PFSK-1 (cell line): ENCODE data around the gene RANBP3.

Experiments
- FOXP2 ChIP-seq: optimal IDR thresholded peaks from 2 replicates; pipeline ENCODE3; 2011; ENCODE audit warnings: borderline replicate concordance, control low read depth, inconsistent platforms; ENCODE audit not compliant: insufficient read depth; ENCODE audit errors: extremely low read length, extremely low read depth
- POLR2AphosphoS5 ChIP-seq: IDR thresholded peaks from 2 replicates; pipeline ENCODE4 v1.6.1; 2012; ENCODE audit warnings: low read depth, mild to moderate bottlenecking, control low read depth, low read length, moderate library complexity
- SIN3A ChIP-seq: IDR thresholded peaks from 2 replicates; pipeline ENCODE4 v1.6.1; 2012; ENCODE audit warnings: mild to moderate bottlenecking, low read length, moderate library complexity, borderline replicate concordance; ENCODE audit not compliant: insufficient read depth
- TAF1 ChIP-seq: IDR thresholded peaks from 2 replicates; pipeline ENCODE4 v1.6.1; 2012; ENCODE audit warnings: low read length, control low read depth, borderline replicate concordance; ENCODE audit not compliant: insufficient read depth
- TF ChIP-seq, protein P1 (sequence below), 2 experiments: IDR thresholded peaks; 2 replicates each; pipeline versions ENCODE4 v1.6.1 to v1.8.0; 2011 to 2012; ENCODE audit warnings: low read depth in 2 of 2, low read length in 2 of 2, control low read depth in 1 of 2, inconsistent platforms in 1 of 2, mild to moderate bottlenecking in 1 of 2, moderate library complexity in 1 of 2; ENCODE audit not compliant: insufficient read depth in 1 of 2

Gene RANBP3

GRCh38 chr19:5899728-5900526 is 78.0 kb downstream of the RANBP3 start:
- no peak for TF ChIP-seq FOXP2
- no peak for TF ChIP-seq POLR2AphosphoS5
- TF ChIP-seq, protein P1, sequence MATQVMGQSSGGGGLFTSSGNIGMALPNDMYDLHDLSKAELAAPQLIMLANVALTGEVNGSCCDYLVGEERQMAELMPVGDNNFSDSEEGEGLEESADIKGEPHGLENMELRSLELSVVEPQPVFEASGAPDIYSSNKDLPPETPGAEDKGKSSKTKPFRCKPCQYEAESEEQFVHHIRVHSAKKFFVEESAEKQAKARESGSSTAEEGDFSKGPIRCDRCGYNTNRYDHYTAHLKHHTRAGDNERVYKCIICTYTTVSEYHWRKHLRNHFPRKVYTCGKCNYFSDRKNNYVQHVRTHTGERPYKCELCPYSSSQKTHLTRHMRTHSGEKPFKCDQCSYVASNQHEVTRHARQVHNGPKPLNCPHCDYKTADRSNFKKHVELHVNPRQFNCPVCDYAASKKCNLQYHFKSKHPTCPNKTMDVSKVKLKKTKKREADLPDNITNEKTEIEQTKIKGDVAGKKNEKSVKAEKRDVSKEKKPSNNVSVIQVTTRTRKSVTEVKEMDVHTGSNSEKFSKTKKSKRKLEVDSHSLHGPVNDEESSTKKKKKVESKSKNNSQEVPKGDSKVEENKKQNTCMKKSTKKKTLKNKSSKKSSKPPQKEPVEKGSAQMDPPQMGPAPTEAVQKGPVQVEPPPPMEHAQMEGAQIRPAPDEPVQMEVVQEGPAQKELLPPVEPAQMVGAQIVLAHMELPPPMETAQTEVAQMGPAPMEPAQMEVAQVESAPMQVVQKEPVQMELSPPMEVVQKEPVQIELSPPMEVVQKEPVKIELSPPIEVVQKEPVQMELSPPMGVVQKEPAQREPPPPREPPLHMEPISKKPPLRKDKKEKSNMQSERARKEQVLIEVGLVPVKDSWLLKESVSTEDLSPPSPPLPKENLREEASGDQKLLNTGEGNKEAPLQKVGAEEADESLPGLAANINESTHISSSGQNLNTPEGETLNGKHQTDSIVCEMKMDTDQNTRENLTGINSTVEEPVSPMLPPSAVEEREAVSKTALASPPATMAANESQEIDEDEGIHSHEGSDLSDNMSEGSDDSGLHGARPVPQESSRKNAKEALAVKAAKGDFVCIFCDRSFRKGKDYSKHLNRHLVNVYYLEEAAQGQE (IDR thresholded peaks at IDR 0.05; ENCODE audit: insufficient read depth in 1 of 2, low read depth in 2 of 2, low read length in 2 of 2), result no peak
- no peak for TF ChIP-seq SIN3A
- TF ChIP-seq TAF1, result no peak

DNA sequence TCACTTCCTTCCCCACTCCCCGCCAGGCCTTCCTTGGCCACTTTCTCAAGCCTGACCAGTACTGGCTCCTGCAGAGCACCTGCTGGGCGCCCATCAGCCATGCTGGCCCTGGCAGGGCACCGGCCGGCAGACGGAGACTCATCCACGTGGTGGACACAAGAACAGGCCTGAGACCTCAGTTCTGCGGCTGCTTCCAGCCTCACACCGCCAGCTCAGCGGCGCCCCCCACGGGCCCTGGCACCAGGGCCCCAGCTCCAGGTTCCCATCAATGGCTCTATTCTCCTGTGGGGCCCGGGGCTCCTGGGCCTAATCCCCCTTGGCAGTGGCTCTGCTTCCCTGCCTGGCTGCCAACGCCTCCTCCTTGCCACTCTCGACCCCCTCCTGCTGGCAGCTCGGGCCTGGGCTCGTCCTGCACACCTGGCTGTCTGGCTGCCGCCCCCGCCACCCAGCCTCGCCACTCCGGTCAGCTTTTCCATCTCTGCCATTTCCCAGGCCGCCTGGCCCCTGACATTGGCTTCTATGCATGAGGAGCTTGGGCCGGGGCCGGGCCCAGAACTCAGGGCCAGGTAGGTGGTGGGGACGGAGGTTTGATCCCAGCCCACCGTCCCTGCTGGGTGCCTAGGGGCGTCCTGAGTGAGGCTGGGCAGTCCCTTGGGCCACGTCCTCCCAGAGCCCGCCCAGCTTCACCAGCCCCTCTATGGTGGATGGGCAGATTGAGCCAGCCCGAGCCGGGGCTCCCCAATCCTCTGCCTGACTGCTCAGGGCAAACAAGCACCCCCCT is 80.6 kb downstream of the RANBP3 start:
- no peak for TF ChIP-seq FOXP2
- TF ChIP-seq, protein P1 (IDR thresholded peaks at IDR 0.05; ENCODE audit: insufficient read depth in 1 of 2, low read depth in 2 of 2, low read length in 2 of 2), result no peak
- no peak for TF ChIP-seq TAF1
- TF ChIP-seq POLR2AphosphoS5, result no peak
- no peak for TF ChIP-seq SIN3A

DNA sequence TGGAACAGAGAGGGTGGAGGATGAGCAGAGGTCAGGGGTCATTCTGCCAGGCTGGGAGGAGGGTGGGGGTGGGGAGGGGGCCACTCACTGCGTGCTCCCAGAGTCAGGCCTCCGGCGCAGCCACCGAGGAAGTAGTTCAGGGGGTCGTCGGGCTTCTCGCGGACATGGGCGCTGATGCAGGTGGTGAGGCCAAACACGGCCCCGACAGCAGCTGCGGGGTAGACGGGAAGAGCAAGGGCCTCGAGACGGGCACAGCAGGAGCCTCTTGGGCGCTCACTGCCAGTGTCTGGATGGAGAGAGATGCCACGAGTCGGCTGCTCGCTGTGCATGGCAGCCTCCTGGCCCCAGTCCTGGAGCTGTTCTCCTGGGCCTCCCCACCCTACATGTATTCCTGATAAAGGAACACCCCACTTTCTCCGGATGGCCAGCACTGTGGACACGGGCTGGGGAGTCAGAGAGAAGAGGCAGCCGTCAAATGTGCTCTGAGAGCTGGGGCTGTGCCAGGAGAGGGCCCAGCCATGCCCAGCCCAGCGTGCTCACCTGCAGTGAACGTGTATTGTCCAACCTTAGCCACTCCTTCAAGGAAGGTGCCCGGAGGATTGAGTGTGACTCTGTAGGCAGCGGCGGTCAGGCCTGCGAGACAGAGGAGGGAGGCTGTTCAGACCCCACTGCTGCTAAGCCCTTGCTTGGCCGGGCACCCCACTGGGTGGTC is 81.4 kb downstream of the RANBP3 start:
- TF ChIP-seq TAF1, result no peak
- TF ChIP-seq FOXP2, result no peak
- TF ChIP-seq POLR2AphosphoS5, result no peak
- TF ChIP-seq SIN3A, result no peak
- TF ChIP-seq, protein P1 (IDR thresholded peaks at IDR 0.05; ENCODE audit: insufficient read depth in 1 of 2, low read depth in 2 of 2, low read length in 2 of 2), result no peak

GRCh38 chr19:5895890-5896289 is 82.0 kb downstream of the RANBP3 start:
- TF ChIP-seq, protein P1 (IDR thresholded peaks at IDR 0.05; ENCODE audit: insufficient read depth in 1 of 2, low read depth in 2 of 2, low read length in 2 of 2), result no peak
- TF ChIP-seq POLR2AphosphoS5 (no peak), TAF1 (no peak)
